A673 (cell line): Measurements from ENCODE around the gene RAD50. TPM values are rescaled to one million over a fixed set of nuclear protein-coding genes. Genes with fewer than 3 reads are reported as not detected.
"Not testable (repeated sequence)": the region's sequence is repeated elsewhere in the genome, so short reads cannot be mapped to it uniquely, and the experiment has no call there.

Experiments used
- BruUV-seq: library from RNA; stranded (reverse); fragments of 400-500 nt; replicated peaks from 2 replicates; lab custom pipeline; 2021; lab: Mats Ljungman, UMichigan
- CTCF ChIA-PET: fragments of 300-600 bp; sonication (Branson Sonifier 250); formaldehyde crosslinking; loops from one replicate; lab custom pipeline; 2022; ENCODE audit warnings: antibody characterized with exemption; lab: Charles Lee
- POLR2A ChIA-PET: fragments of 300-600 bp; sonication (Branson Sonifier 250); formaldehyde crosslinking; loops from one replicate; lab custom pipeline; 2022; ENCODE audit warnings: antibody characterized with exemption; ENCODE audit not compliant: low non-redundant PET; lab: Charles Lee
- DNase-seq: peaks from one replicate; pipeline ENCODE4 v3.0.0-alpha.2; 2015; ENCODE audit warnings: low spot score
- H3K27ac ChIP-seq: fragments of 200-600 bp; sonication (generic); 2 replicates; pipeline ENCODE4 v1.5.1; 2016; ENCODE audit warnings: mixed run types, low read depth, mild to moderate bottlenecking, mixed read lengths, antibody characterized with exemption, low read length; ENCODE audit not compliant: poor library complexity, severe bottlenecking
- H3K27me3 ChIP-seq: fragments of 200-600 bp; sonication (generic); replicated peaks from 2 replicates; pipeline ENCODE4 v1.6.1; 2017; ENCODE audit warnings: mixed run types, low read depth, mild to moderate bottlenecking, mixed read lengths, antibody characterized with exemption, low read length; ENCODE audit not compliant: insufficient read depth, poor library complexity
- H3K36me3 ChIP-seq: fragments of 200-600 bp; sonication (generic); 2 replicates; pipeline ENCODE4 v1.6.1; 2016; ENCODE audit warnings: mixed run types, mild to moderate bottlenecking, mixed read lengths, antibody characterized with exemption, low read length; ENCODE audit not compliant: insufficient read depth, poor library complexity, severe bottlenecking
- H3K4me1 ChIP-seq: fragments of 200-600 bp; sonication (generic); 2 replicates; pipeline ENCODE4 v1.6.1; 2017; ENCODE audit warnings: mixed run types, mild to moderate bottlenecking, mixed read lengths, antibody characterized with exemption, low read length; ENCODE audit not compliant: insufficient read depth, poor library complexity, severe bottlenecking
- H3K4me3 ChIP-seq: fragments of 200-600 bp; sonication (generic); 2 replicates; pipeline ENCODE4 v1.5.1; 2016; ENCODE audit warnings: low read depth, mixed run types, mild to moderate bottlenecking, mixed read lengths, low read length; ENCODE audit not compliant: poor library complexity, severe bottlenecking
- H3K9me3 ChIP-seq: fragments of 200-600 bp; sonication (generic); 2 replicates; pipeline ENCODE4 v1.6.1; 2016; ENCODE audit warnings: mixed run types, low read depth, mild to moderate bottlenecking, mixed read lengths, antibody characterized with exemption, low read length; ENCODE audit not compliant: poor library complexity, severe bottlenecking
- CTCF ChIP-seq: fragments of 300-800, 200-600 bp; sonication (generic); conservative IDR thresholded peaks from 2 replicates; pipeline ENCODE4 v1.5.1; 2017; ENCODE audit warnings: low read depth, mild to moderate bottlenecking, antibody characterized with exemption, low read length, moderate library complexity, mixed read lengths
- EZH2 ChIP-seq: fragments of 200-600 bp; sonication (generic); IDR thresholded peaks from 2 replicates; pipeline ENCODE4 v1.6.1; 2017; ENCODE audit warnings: borderline replicate concordance, low read depth, mild to moderate bottlenecking, mixed read lengths, antibody characterized with exemption, low read length; ENCODE audit not compliant: poor library complexity, severe bottlenecking
- intact Hi-C: fragments of 100-400 bp; cut with micrococcal nuclease; formaldehyde crosslinking; loops from one replicate; pipeline ENCODE4 v1.10.0; 2022; ENCODE audit not compliant: unreplicated experiment
- total RNA-seq: library from RNA; stranded (reverse); gene quantifications from 2 replicates; pipeline ENCODE4 v1.2.3, GENCODE V29; 2021

Gene RAD50
- total RNA-seq, 1 experiment from 2014 or later: 43.6 TPM

DNA sequence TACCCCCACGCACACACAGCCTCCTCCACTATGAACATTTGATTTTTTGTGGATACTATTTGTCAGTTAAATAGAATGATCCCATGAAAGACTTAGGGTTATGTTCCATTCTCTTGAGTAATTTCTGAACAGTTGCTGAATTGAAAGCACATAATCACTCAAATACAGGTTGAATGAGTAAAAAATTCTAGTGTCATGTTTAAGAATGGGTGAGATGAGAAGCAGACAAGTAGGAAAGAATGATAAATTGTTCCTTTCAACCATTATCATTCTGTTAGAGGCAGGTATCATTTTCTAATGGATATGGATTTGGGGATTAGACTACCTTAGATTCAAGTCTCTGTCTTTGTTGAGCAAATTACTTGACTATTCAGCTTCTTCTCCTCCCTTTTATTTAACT, 19.3 kb downstream of the RAD50 start:
- ChIA-PET CTCF (no interaction called here), POLR2A (no interaction called here)
- intact Hi-C loops: no loop called here
- H3K4me3 ChIP-seq: no peak overlapping the region
- no peak for DNase-seq
- H3K4me1 ChIP-seq: no peaks in the 10 kb centered on the region
- BruUV-seq: no TSS peak
- H3K9me3 ChIP-seq: no peaks in the 10 kb centered on the region
- H3K27ac ChIP-seq: no peak overlapping the region
- H3K36me3 ChIP-seq: peaks cover 19% of the 10 kb centered on the region
- H3K27me3 ChIP-seq: no peaks in the 10 kb centered on the region
- no peak for TF ChIP-seq EZH2
- TF ChIP-seq CTCF: no peak

DNA sequence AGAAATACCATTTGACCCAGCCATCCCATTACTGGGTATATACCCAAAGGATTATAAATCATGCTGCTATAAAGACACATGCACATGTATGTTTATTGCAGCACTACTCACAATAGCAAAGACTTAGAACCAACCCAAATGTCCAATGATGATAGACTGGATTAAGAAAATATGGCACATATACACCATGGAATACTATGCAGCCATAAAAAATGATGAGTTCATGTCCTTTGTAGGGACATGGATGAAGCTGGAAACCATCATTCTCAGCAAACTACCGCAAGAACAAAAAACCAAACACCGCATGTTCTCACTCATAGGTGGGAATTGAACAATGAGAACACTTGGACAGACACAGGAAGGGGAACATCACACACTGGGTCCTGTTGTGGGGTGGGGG, 27.8 kb downstream of the RAD50 start:
- H3K27ac ChIP-seq, H3K9me3 ChIP-seq, BruUV-seq, DNase-seq, H3K4me3 ChIP-seq, intact Hi-C loops, H3K27me3 ChIP-seq, H3K4me1 ChIP-seq, POLR2A ChIA-PET: not testable (repeated sequence)
- CTCF ChIA-PET: interaction anchor here (0.6 kb wide), 1 partner anchor 525 kb away, joined by 4 read pairs; no protein-coding TSS in a partner anchor
- H3K36me3 ChIP-seq: peaks cover 39% of the 10 kb centered on the region

- Histone ChIP-seq H3K9me3 (no peaks in the 10 kb centered on the region), H3K27me3 (no peaks in the 10 kb centered on the region), H3K4me1 (no peaks in the 10 kb centered on the region), H3K27ac (no peak overlapping the region), H3K4me3 (no peak overlapping the region), H3K36me3 (peaks cover 34% of the 10 kb centered on the region)
- intact Hi-C loops: no loop called here
- TF ChIP-seq EZH2 (no peak), CTCF (no peak)
- ChIA-PET CTCF (no interaction called here), POLR2A (no interaction called here)
- DNase-seq: no peak
- BruUV-seq: no TSS peak
Measured at GRCh38 chr5:132586063-132586462, 29.3 kb downstream of the RAD50 start.

GRCh38 chr5:132589467-132589866, 32.7 kb downstream of the RAD50 start:
- H3K27ac ChIP-seq: no peak overlapping the region
- ChIA-PET CTCF (no interaction called here), POLR2A (no interaction called here)
- H3K27me3 ChIP-seq: no peaks in the 10 kb centered on the region
- no peak for TF ChIP-seq CTCF
- no TSS peak for BruUV-seq
- H3K4me3 ChIP-seq: no peak overlapping the region
- no peak for DNase-seq
- H3K9me3 ChIP-seq: no peaks in the 10 kb centered on the region
- no peaks in the 10 kb centered on the region for H3K4me1 ChIP-seq
- intact Hi-C loops: no loop called here
- peaks cover 32% of the 10 kb centered on the region for H3K36me3 ChIP-seq
